ENCODE measurements around the gene TBC1D22A. TPM values are rescaled to one million over a fixed set of nuclear protein-coding genes. Genes with fewer than 3 reads are reported as not detected.

Gene TBC1D22A
- total RNA-seq, 4 donors from 2014 or later, result 9.2 to 45.3 (median 22.8) TPM

GRCh38 chr22:47050401-47051051 lies 288.1 kb downstream of the TBC1D22A start:
- H3K27ac ChIP-seq, result no peak overlapping the region
- intact Hi-C loops (cut with DNase I; ENCODE audit: low total_unique reads), result no loop called here
- H3K9me3 ChIP-seq, result no peaks in the 10 kb centered on the region
- H3K4me3 ChIP-seq, result no peak overlapping the region
- TF ChIP-seq CTCF (IDR thresholded peaks at IDR 0.05) (no peak), POLR2A (IDR thresholded peaks at IDR 0.05) (no peak)
- H3K36me3 ChIP-seq, result no peaks in the 10 kb centered on the region
- no peaks in the 10 kb centered on the region for H3K27me3 ChIP-seq
- H3K4me1 ChIP-seq, result no peaks in the 10 kb centered on the region
- DNase-seq, result no peak

DNA sequence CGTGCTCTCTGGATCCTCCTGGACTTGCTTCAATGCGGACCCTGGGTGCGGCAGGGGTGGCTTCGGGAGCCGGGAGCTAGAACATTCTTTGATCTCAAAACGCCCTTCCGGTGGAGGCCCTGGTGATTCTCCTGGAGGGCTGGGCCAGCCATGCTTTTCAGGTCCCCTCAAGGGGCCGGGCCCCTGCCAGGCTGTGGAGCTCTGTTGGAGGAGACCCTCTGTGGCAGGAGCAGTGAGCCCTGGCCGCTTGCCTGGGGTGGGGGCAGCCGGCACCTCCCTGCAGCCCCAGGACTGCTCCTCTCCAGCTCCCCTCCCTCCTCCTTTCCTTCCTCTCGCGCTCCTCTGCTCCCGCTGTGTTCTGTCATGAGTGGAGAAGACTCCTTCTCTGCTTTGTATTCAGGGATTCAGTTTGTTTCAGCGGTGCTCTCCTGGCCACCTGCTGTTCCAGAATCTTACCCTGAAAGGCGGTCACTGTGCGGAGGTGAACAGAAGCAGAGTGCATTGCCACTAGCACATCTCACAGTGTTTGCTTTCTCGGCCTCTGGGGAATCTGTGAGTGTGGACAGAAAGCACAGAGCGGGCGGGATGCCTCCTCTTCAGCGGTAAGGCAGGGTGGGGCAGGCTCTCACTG lies 289.1 kb downstream of the TBC1D22A start:
- no peak overlapping the region for H3K4me3 ChIP-seq
- H3K9me3 ChIP-seq, result no peaks in the 10 kb centered on the region
- no peak for DNase-seq
- H3K27me3 ChIP-seq, result no peaks in the 10 kb centered on the region
- intact Hi-C loops (cut with DNase I; ENCODE audit: low total_unique reads), result no loop called here
- no peak overlapping the region for H3K27ac ChIP-seq
- no peaks in the 10 kb centered on the region for H3K36me3 ChIP-seq
- TF ChIP-seq POLR2A (IDR thresholded peaks at IDR 0.05), result no peak
- no peak for TF ChIP-seq CTCF (IDR thresholded peaks at IDR 0.05)
- no peaks in the 10 kb centered on the region for H3K4me1 ChIP-seq

DNA sequence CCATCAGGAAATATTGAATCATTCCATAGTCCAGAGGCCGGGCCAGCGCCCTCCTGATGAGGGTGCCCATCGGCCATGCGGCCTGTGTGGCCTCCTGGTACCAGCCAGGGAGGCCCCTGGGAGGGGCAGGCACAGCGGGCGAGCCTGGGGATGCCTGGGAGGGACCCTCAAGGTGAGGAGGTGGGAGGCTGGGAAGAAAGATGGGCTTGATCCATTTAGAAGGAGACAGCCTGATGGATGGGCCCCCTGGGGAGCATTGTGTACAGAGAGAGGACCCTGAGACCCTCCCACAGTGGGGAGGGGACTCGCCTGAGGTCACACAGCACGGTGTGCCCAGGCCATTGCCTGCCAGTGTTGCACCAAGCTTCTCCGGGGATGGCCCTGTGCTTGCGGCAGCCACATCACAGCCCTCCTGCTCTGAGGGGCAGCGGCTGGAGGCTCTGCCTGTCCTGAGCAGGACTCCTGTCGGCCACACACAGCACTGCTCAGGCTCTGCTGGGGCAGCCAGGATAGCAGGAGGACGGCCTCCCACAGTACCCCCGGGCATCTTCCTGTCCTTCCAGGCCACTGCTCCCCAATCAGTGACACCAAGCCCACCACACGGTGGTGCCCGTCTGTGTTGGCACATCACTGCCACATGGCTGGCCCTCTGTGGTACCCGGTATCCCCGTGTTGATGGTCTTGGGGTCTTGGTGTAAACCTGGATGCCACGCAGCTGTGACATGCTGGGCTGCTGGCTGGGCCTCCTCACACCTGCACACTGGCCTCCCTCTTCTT lies 290.0 kb downstream of the TBC1D22A start:
- DNase-seq, result no peak
- intact Hi-C loops (cut with DNase I; ENCODE audit: low total_unique reads), result no loop called here
- H3K27ac ChIP-seq, result no peak overlapping the region
- H3K4me1 ChIP-seq, result no peaks in the 10 kb centered on the region
- no peaks in the 10 kb centered on the region for H3K9me3 ChIP-seq
- H3K27me3 ChIP-seq, result no peaks in the 10 kb centered on the region
- TF ChIP-seq POLR2A (IDR thresholded peaks at IDR 0.05), result no peak
- no peak for TF ChIP-seq CTCF (IDR thresholded peaks at IDR 0.05)
- no peak overlapping the region for H3K4me3 ChIP-seq
- H3K36me3 ChIP-seq, result no peaks in the 10 kb centered on the region

GRCh38 chr22:47053013-47053725 lies 290.7 kb downstream of the TBC1D22A start:
- Histone ChIP-seq H3K9me3 (no peaks in the 10 kb centered on the region), H3K4me1 (no peaks in the 10 kb centered on the region), H3K27me3 (no peaks in the 10 kb centered on the region), H3K36me3 (no peaks in the 10 kb centered on the region), H3K4me3 (no peak overlapping the region), H3K27ac (no peak overlapping the region)
- DNase-seq, result no peak
- no peak for TF ChIP-seq CTCF (IDR thresholded peaks at IDR 0.05)
- TF ChIP-seq POLR2A (IDR thresholded peaks at IDR 0.05), result no peak
- intact Hi-C loops (cut with DNase I; ENCODE audit: low total_unique reads), result no loop called here
